H1 (cell line): Measurements from ENCODE around the gene IL17D. TPM values are rescaled to one million over a fixed set of nuclear protein-coding genes. Genes with fewer than 3 reads are reported as not detected.

ENCODE experiments used
- EZH2 ChIP-seq: fragments of 200-600 bp; sonication (generic); IDR thresholded peaks from 2 replicates; pipeline ENCODE4 v1.7.1; 2012; ENCODE audit warnings: low read depth, mild to moderate bottlenecking, moderate library complexity, low read length, inconsistent platforms; ENCODE audit not compliant: severe bottlenecking
- polyA plus RNA-seq, 7 experiments: library from polyadenylated mRNA; depleted of rRNA in 3 of 7; stranded (reverse) in 5 of 7; unstranded in 2 of 7; fragments of >200 nt in 5 of 7; fragments of 200-250 nt in 2 of 7; gene quantifications; 1 replicate in 5 of 7; 2 replicates in 1 of 7; 4 replicates in 1 of 7; pipeline versions ENCODE4 v1.2.1 to v1.2.3, GENCODE V29; 2011 to 2013; ENCODE audit warnings: missing spikeins in 2 of 7, mixed read lengths in 2 of 7
- total RNA-seq: library from RNA; stranded (reverse); fragmentation: NEBNext Ultra II Directional; extraction: Animal tissue kit (Norgen Biotek cat#: 25700); gene quantifications from 2 replicates; pipeline ENCODE4 v1.2.1, GENCODE V29; 2021
- TF ChIP-seq, protein P1 (sequence below), 3 experiments: IDR thresholded peaks; 1 replicate in 2 of 3; 2 replicates in 1 of 3; pipeline versions ENCODE4 v1.5.1 to v1.6.1; 2011; ENCODE audit warnings: low read length in 3 of 3, mild to moderate bottlenecking in 3 of 3, inconsistent platforms in 2 of 3, low read depth in 1 of 3, moderate library complexity in 1 of 3; ENCODE audit not compliant: insufficient read depth in 1 of 3; ENCODE audit errors: control extremely low read depth in 1 of 3

IL17D gene
- total and polyA plus RNA-seq, 2 of the 8 experiments (the other 6 are each of a cell fraction or from before 2014, with no cell fraction given): 0.56 to 0.59 TPM

- TF ChIP-seq, protein P1, sequence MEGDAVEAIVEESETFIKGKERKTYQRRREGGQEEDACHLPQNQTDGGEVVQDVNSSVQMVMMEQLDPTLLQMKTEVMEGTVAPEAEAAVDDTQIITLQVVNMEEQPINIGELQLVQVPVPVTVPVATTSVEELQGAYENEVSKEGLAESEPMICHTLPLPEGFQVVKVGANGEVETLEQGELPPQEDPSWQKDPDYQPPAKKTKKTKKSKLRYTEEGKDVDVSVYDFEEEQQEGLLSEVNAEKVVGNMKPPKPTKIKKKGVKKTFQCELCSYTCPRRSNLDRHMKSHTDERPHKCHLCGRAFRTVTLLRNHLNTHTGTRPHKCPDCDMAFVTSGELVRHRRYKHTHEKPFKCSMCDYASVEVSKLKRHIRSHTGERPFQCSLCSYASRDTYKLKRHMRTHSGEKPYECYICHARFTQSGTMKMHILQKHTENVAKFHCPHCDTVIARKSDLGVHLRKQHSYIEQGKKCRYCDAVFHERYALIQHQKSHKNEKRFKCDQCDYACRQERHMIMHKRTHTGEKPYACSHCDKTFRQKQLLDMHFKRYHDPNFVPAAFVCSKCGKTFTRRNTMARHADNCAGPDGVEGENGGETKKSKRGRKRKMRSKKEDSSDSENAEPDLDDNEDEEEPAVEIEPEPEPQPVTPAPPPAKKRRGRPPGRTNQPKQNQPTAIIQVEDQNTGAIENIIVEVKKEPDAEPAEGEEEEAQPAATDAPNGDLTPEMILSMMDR (IDR thresholded peaks at IDR 0.05; ENCODE audit: control extremely low read depth in 1 of 3, insufficient read depth in 1 of 3, low read depth in 1 of 3, low read length in 3 of 3): no peak
- TF ChIP-seq EZH2: no peak
Observed at GRCh38 chr13:20686167-20686566, 17.3 kb upstream of the IL17D start (continued).
